GM11168 (cell line): ENCODE measurements around the gene RC3H2.
"Not testable (repeated sequence)": the region's sequence is repeated elsewhere in the genome, so short reads cannot be mapped to it uniquely, and the experiment has no call there.

Experiments used
- in situ Hi-C: fragments of 300-500 bp; cut with MboI; formaldehyde crosslinking; loops from one replicate; pipeline ENCODE4 v1.12.0; 2022; ENCODE audit warnings: low sequenced_read_pairs; ENCODE audit not compliant: unreplicated experiment

Gene RC3H2

GRCh38 chr9:122846371-122846940, 58.7 kb downstream of the RC3H2 start:
- in situ Hi-C loops: no loop called here

DNA sequence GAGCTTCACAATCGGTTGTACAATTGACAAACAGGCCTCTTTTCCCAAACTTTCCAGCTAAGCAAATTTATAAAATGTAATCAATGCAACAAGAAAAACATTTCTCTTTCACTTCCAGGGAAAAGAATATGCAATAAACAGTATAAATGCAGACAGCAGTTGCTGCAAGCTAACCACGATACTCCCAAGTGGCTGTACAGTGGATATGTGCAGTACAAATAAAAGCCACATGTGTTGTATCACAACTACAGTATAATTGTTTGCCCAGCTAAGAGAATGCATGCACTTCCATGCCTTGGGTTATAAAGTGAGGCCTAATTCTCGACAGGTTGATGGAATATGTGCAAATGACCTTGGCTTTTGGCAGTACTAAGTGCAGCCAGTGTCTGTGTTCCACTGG, 60.0 kb downstream of the RC3H2 start:
- in situ Hi-C loops: no loop called here

GRCh38 chr9:122844137-122844536, 61.0 kb downstream of the RC3H2 start:
- in situ Hi-C loops: no loop called here

GRCh38 chr9:122841501-122841900, 63.7 kb downstream of the RC3H2 start:
- in situ Hi-C loops: no loop called here

GRCh38 chr9:122838441-122838840, 66.7 kb downstream of the RC3H2 start:
- in situ Hi-C loops: not testable (repeated sequence)

DNA sequence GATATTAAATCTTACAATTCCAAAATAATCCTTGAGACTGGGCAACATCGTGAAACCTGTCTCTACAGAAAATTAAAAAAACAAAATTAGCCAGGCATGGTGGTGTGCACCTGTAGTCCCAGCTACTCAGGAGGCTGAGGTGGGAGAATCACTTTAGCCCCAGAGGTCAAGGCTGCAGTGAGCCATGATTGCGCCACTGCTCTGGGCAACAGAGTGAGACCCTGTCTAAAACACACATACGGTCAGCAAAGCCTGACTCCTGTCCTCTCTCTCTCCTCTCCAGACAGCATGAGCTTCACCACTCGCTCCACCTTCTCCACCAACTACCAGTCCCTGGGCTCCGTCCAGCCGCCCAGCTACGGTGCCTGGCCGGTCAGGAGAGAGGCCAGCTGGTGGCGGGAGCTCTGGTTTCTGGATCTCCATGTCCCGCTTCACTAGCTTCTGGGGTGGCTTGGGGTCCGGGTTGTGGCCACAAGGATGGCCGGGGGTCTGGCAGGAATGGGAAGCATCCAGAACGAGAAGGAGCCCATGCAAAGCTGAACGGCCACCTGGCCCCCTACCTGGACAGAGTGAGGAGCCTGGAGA, 67.8 kb downstream of the RC3H2 start:
- in situ Hi-C loops: no loop called here

DNA sequence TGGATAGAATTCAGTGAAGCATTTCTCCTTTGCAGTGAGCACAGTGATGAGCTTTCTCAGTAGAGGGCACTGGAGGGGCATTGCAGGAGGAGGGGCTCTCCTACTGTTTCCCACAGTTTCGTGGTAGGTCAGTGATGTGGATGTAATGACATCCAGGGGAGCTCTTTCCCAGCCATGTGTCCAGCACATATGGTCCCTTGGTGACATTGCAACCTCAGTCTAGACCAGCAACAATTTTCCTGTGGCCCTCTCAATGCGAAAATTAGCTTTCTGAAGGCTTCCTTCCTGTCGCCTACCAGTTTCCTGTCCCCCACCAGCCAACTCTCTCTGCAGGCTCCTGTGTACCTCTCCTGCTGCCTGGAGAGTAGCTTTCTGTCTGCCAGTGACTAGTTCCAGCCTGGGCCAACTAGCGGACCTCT, 69.8 kb downstream of the RC3H2 start:
- in situ Hi-C loops: no loop called here

DNA sequence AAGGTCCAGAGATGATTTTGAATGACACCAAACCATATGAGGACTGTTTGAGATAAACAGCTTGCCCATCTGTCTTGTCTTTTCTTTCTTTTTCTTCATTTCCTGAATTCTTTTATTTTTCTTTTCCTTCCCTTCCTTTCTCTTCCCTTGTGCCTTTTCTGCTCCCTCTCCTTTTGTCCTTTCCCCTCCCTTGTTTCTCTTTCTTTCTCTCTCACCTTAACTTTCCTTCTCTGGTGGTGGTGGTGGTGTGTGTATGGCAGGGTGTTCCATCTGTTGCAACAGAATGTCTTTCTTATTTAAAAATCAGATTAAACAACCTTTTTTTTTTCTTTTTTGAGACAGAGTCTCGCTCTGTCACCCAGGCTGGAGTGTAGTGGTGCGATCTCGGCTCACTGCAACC, 73.0 kb downstream of the RC3H2 start:
- in situ Hi-C loops: no loop called here

DNA sequence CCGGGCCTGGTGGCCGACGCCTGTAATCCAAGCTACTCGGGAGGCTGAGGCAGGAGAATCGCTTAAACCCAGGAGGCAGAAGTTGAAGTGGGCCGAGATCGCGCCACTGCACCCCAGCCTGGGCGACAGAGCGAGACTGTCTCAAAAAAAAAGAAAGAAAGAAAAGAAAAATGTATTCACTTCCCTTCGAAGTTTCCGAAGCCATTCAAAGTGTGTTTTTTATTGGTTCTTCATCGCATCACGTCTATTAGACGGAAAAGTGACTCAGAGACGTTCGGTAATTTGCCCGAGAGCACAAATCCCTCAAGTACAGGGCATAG, 76.2 kb downstream of the RC3H2 start:
- in situ Hi-C loops: not testable (repeated sequence)

GRCh38 chr9:122827761-122828093, 77.4 kb downstream of the RC3H2 start:
- in situ Hi-C loops: no loop called here

GRCh38 chr9:122822938-122823337, 82.2 kb downstream of the RC3H2 start:
- in situ Hi-C loops: loop anchor here (25.0 kb wide), 1 partner anchor 686 kb away; no protein-coding TSS in a partner anchor

GRCh38 chr9:122822056-122822455, 83.1 kb downstream of the RC3H2 start:
- in situ Hi-C loops: loop anchor here (25.0 kb wide), 1 partner anchor 685 kb away; no protein-coding TSS in a partner anchor

DNA sequence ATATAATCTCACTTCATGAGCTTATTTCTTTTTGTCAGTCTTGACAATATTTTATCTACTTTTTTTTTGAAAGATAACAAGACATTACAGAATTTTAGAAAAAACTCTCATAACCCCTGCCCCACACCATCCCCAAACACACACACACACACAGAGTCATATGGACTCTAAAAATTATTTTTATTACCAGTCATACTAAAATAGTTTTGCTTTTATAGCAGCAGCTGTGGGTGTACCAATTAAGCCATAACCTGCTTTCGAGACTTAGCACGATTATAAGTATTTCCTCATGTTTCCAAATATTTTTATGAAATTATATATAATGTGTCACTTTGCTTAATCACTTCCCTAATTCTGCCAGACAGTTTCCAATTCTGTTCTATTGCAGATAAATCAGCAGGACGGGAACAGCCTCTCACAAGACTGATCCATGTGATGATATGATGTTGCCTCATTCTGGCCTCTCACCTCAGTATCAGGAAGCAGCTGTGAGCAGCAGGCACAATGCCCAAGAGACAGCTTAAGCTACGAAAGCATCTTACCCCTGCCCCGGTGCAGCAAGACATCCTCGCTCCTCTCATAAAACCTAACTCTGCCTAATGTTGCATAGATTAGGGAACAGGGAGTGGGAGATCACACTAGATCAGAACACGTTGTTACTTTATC, 83.7 kb downstream of the RC3H2 start:
- in situ Hi-C loops: loop anchor here (25.0 kb wide), 1 partner anchor 684 kb away; no protein-coding TSS in a partner anchor

DNA sequence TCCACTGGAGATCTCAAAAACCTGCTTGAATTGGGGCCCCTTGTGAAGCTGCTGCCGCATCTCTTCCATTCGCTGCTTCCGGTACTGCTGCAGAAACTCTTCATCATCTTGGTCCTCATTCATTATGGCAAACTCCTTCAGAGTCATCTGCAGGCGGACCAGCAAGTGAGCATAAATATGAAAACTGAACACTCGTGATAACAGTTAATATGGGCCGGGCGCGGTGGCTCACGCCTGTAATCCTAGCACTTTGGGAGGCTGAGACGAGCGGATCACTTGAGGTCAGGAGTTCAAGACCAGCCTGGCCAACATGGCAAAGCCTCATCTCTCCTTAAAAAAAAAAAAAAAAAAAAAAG, 84.7 kb downstream of the RC3H2 start:
- in situ Hi-C loops: loop anchor here (25.0 kb wide), 1 partner anchor 683 kb away; no protein-coding TSS in a partner anchor

GRCh38 chr9:122819791-122820489, 85.2 kb downstream of the RC3H2 start:
- in situ Hi-C loops: loop anchor here (25.0 kb wide), 1 partner anchor 683 kb away; no protein-coding TSS in a partner anchor

DNA sequence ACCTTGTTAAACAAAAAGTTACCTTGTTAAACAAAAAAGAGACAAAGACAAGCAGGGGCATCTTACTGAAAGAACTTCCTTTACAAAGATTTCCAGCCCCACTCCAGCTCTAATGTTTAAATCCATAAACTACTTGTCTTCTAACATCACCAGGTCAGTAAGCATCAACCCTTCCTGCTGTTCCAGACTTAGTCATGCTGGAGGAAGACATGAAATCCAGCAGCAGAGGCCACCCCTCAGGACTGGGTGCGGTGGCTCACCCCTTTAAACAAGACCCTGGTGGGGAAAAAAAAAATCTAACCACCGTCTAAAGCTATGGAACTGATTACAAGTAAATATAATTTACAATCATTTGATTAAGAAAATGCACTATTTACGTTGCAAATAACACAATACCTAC, 85.8 kb downstream of the RC3H2 start:
- in situ Hi-C loops: loop anchor here (25.0 kb wide), 1 partner anchor 682 kb away; no protein-coding TSS in a partner anchor

DNA sequence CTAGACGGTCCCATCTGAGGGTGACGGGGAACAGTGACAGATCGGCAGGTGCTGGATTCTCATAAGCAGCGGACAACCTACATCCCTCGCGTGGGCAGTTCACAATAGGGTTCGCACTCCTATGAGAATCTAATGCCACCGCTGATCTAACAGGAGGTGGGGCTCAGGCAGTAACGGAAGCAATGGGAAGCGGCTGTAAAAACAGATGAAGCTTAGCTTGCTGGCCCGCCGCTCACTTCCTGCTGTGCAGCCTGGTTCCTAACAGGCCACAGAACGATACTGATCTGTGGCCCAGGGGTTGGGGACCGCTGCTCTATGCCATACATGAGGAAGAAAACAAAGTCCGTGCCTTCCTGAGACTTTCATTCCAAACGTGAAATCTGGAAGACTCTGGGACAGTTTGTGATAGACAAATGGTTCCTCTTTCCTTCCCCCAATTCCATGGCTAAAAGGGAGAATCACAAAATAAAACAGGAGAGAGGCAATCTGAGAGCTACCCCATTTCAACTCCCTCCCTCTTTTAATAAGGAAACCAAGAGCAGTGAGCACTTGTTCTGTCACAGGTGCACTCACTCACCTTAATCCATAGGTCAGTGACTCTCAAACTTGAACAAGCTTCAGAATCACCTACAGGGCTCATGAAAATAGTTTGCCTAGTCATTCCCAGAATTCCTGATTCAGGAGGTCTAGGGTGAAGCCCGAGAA, 88.8 kb downstream of the RC3H2 start:
- in situ Hi-C loops: loop anchor here (25.0 kb wide), 1 partner anchor 679 kb away; no protein-coding TSS in a partner anchor

- in situ Hi-C loops: loop anchor here (25.0 kb wide), 1 partner anchor 678 kb away; no protein-coding TSS in a partner anchor
These were observed 89.6 kb downstream of the RC3H2 start for GRCh38 chr9:122815544-122815943.

GRCh38 chr9:122814545-122814944, 90.6 kb downstream of the RC3H2 start:
- in situ Hi-C loops: loop anchor here (5.0 to 25.0 kb wide), 2 partner anchors 347 to 677 kb away; no protein-coding TSS in a partner anchor

DNA sequence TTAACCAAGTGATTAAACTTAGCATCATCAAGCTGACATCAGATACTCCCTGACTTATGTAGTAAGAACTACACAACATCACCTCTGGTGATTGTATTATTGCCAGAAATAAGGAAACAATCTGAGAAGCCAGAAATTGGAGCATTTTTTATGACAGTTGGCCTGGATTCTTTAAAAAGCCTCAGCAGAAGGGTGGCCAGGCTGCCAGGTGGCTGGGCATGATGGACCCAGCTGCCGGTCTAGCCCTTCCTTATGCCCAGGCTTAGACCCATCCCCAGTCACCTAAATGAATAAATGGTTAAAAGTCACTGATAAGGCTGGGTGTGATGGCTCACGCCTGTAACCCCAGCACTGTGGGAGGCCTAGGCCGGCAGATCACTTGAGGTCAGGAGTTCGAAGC, 92.4 kb downstream of the RC3H2 start:
- in situ Hi-C loops: loop anchor here (5.0 to 25.0 kb wide), 2 partner anchors 345 to 675 kb away; no protein-coding TSS in a partner anchor
